K562 (cell line): ENCODE results near the gene CST8. TPM values are rescaled to one million over a fixed set of nuclear protein-coding genes. Genes with fewer than 3 reads are reported as not detected.

Experiments used
- ATAC-seq: fragments of 200-7000 bp; cut with Tn5 transposase; 3 replicates; pipeline ENCODE4 v1.9.1; 2020; ENCODE audit warnings: moderate library complexity
- BruUV-seq: library from RNA; stranded (reverse); fragments of 400-500 nt; replicated peaks from 2 replicates; lab custom pipeline; 2021; lab: Mats Ljungman, UMichigan
- CTCF ChIA-PET: fragments of 300-600 bp; formaldehyde crosslinking; extraction: SDS; loops from one replicate; lab custom pipeline; 2021; ENCODE audit warnings: low intra/inter-chr PET ratio; lab: Yijun Ruan, JAX
- POLR2A ChIA-PET: fragments of 300-600, 350-650 bp; sonication (Branson Sonifier 250); formaldehyde crosslinking; extraction: SDS; loops from one replicate; lab custom pipeline; 2021; ENCODE audit warnings: antibody characterized with exemption, inconsistent platforms; lab: Yijun Ruan, JAX
- DNase-seq, 4 experiments: peaks; one replicate each; pipeline versions ENCODE4 v3.0.0 to v3.0.0-alpha.2; 2011 to 2018; ENCODE audit warnings: low spot score in 3 of 4, mixed read lengths in 3 of 4; ENCODE audit errors: extremely low read depth in 1 of 4
- FAIRE-seq: peaks from 2 replicates; lab custom pipeline; 2011; peaks lifted over from hg19 to GRCh38; lab: Jason Lieb, UNC
- H2AFZ ChIP-seq: 2 replicates; pipeline ENCODE4 v1.6.0; 2011; ENCODE audit warnings: low read depth, low read length, control low read depth, inconsistent platforms
- H3K27ac ChIP-seq: fragments of 200-600 bp; 3 replicates; pipeline ENCODE4 v1.8.0; 2011; ENCODE audit warnings: low read depth, mild to moderate bottlenecking, control low read depth, inconsistent platforms, low read length, moderate library complexity, mixed read lengths; ENCODE audit errors: extremely low read depth
- H3K27me3 ChIP-seq, 2 experiments: fragments of 300-600 bp in 1 of 2; 2 replicates in 1 of 2; 3 replicates in 1 of 2; pipeline versions ENCODE4 v1.6.0 to v1.8.0; 2011; ENCODE audit warnings: inconsistent platforms in 2 of 2, low read length in 2 of 2, mild to moderate bottlenecking in 1 of 2, mixed read lengths in 1 of 2, moderate library complexity in 1 of 2; ENCODE audit not compliant: control insufficient read depth in 2 of 2, insufficient read depth in 2 of 2
- H3K36me3 ChIP-seq: fragments of 300-600 bp; 3 replicates; pipeline ENCODE4 v1.8.0; 2011; ENCODE audit warnings: mild to moderate bottlenecking, low read length, inconsistent platforms; ENCODE audit not compliant: control insufficient read depth, insufficient read depth
- H3K4me1 ChIP-seq, 2 experiments: fragments of 200-600 bp in 1 of 2; replicated peaks in 1 of 2; 2 replicates in 1 of 2; 3 replicates in 1 of 2; pipeline versions ENCODE4 v1.5.1 to v1.8.0; 2011; ENCODE audit warnings: inconsistent platforms in 2 of 2, low read length in 2 of 2, mild to moderate bottlenecking in 1 of 2, mixed read lengths in 1 of 2, moderate library complexity in 1 of 2; ENCODE audit not compliant: control insufficient read depth in 2 of 2, insufficient read depth in 2 of 2
- H3K4me2 ChIP-seq: 2 replicates; pipeline ENCODE4 v1.6.1; 2011; ENCODE audit warnings: low read length, control low read depth, inconsistent platforms, mixed read lengths; ENCODE audit not compliant: insufficient read depth
- H3K4me3 ChIP-seq: fragments of 200-600 bp; sonication (generic), shearing (Covaris generic); 2 replicates; pipeline ENCODE4 v1.5.1; 2016; ENCODE audit warnings: control low read depth, inconsistent platforms
- H3K79me2 ChIP-seq: fragments of 200-600 bp; 3 replicates; pipeline ENCODE4 v1.8.0; 2011; ENCODE audit warnings: low read length, inconsistent platforms; ENCODE audit not compliant: control insufficient read depth, insufficient read depth
- H3K9ac ChIP-seq, 2 experiments: 2 replicates each; pipeline versions ENCODE4 v1.6.0 to v1.6.1; 2011; ENCODE audit warnings: low read depth in 2 of 2, low read length in 2 of 2, control low read depth in 1 of 2, inconsistent platforms in 1 of 2, mild to moderate bottlenecking in 1 of 2, mixed read lengths in 1 of 2; ENCODE audit not compliant: insufficient read depth in 1 of 2
- H3K9me1 ChIP-seq: one replicate; pipeline ENCODE4 v1.6.0; 2011; ENCODE audit warnings: inconsistent platforms, mild to moderate bottlenecking, low read length, moderate library complexity; ENCODE audit not compliant: control insufficient read depth, insufficient read depth
- H3K9me3 ChIP-seq: replicated peaks from 2 replicates; pipeline ENCODE4 v1.5.1; 2011; ENCODE audit warnings: low read depth, low read length, inconsistent platforms; ENCODE audit not compliant: control insufficient read depth, insufficient read depth
- H4K20me1 ChIP-seq: replicated peaks from 2 replicates; pipeline ENCODE4 v1.6.1; 2011; ENCODE audit warnings: low read length, inconsistent platforms, mixed read lengths; ENCODE audit not compliant: control insufficient read depth, insufficient read depth
- E2F3 ChIP-seq: fragments of 250-450 bp; sonication (Bioruptor Pico); IDR thresholded peaks from 2 replicates; pipeline ENCODE4 v1.4.0; 2020; ENCODE audit warnings: mild to moderate bottlenecking
- ELF1 ChIP-seq: fragments of 200-800 bp; sonication (Bioruptor generic); IDR thresholded peaks from 2 replicates; pipeline ENCODE4 v1.6.1; 2016; ENCODE audit warnings: missing genetic modification characterization, missing compliant biosample characterization
- FOS ChIP-seq: IDR thresholded peaks from 3 replicates; pipeline ENCODE4 v1.6.1; 2011; ENCODE audit not compliant: insufficient read length; ENCODE audit errors: extremely low read depth
- JUNB ChIP-seq: fragments of 450-650 bp; formaldehyde crosslinking; conservative IDR thresholded peaks from 2 replicates; pipeline ENCODE4 v1.4.0; 2020; ENCODE audit warnings: mild to moderate bottlenecking
- RFX7 ChIP-seq: fragments of 250-450 bp; sonication (Bioruptor Pico); IDR thresholded peaks from 2 replicates; pipeline ENCODE4 v1.5.1; 2021; ENCODE audit warnings: mild to moderate bottlenecking
- SIRT6 ChIP-seq: IDR thresholded peaks from one replicate; pipeline ENCODE4 v1.6.1; 2012; ENCODE audit warnings: low read depth, mild to moderate bottlenecking, control low read depth, inconsistent platforms, low read length, moderate library complexity
- SP1 ChIP-seq: sonication (generic); formaldehyde crosslinking; IDR thresholded peaks from 2 replicates; pipeline ENCODE4 v1.8.1; 2022; ENCODE audit warnings: mild to moderate bottlenecking, missing genetic modification reagents
- ZNF24 ChIP-seq: fragments of 450-650 bp; IDR thresholded peaks from 2 replicates; pipeline ENCODE4 v1.6.1; 2016
- ZNF76 ChIP-seq: fragments of 250-450 bp; sonication (Bioruptor Pico); IDR thresholded peaks from 2 replicates; pipeline ENCODE4 v1.4.0; 2020; ENCODE audit warnings: mild to moderate bottlenecking, moderate library complexity, borderline replicate concordance
- ZNF780A ChIP-seq: fragments of 250-450 bp; sonication (Bioruptor Pico); IDR thresholded peaks from 2 replicates; pipeline ENCODE4 v1.5.0; 2021; ENCODE audit warnings: mild to moderate bottlenecking
- WGBS: fragments of 100-300 bp; shearing (Covaris generic); methylation state at CpG from one replicate; pipeline ENCODE4 v1.1.6; 2016; ENCODE audit warnings: low coverage, mixed read lengths; ENCODE audit not compliant: insufficient coverage; ENCODE audit errors: missing lambda C conversion rate; 5-methylcytosine and 5-hydroxymethylcytosine counted together
- in situ Hi-C: fragments of 300-500 bp; cut with MboI; formaldehyde crosslinking; loops from 4 replicates; pipeline ENCODE4 v1.15.0; 2018; ENCODE audit warnings: inconsistent platforms, mixed read lengths
- intact Hi-C: fragments of 100-400 bp; cut with micrococcal nuclease; formaldehyde crosslinking; loops from 2 replicates; pipeline ENCODE4 v1.14.2; 2022
- polyA plus RNA-seq, 8 experiments: library from polyadenylated mRNA; depleted of rRNA in 4 of 8; stranded (reverse) in 5 of 8; unstranded in 3 of 8; fragments of >200 nt; fragmentation: Nextera tagmentation in 2 of 8; fragmentation: Illumina TruSeq in 1 of 8; extraction: Ambion mirVana in 2 of 8; extraction: Trizol in 1 of 8; gene quantifications; 2 replicates each; pipeline versions ENCODE4 v1.2.1 to v1.2.3, GENCODE V29; 2011 to 2014; ENCODE audit warnings: inconsistent platforms in 1 of 8, missing spikeins in 1 of 8
- total RNA-seq, 7 experiments: library from RNA; depleted of rRNA in 6 of 7; stranded (reverse); fragments of >200 nt in 6 of 7; fragmentation: Illumina TruSeq in 2 of 7; extraction: Trizol in 2 of 7; gene quantifications; 2 replicates each; pipeline versions ENCODE4 v1.2.1 to v1.2.3, GENCODE V29; 2011 to 2021; ENCODE audit warnings: low replicate concordance in 1 of 7
- TF ChIP-seq, protein P1 (sequence below): IDR thresholded peaks from 2 replicates; pipeline ENCODE4 v1.6.1; 2016; ENCODE audit warnings: missing genetic modification characterization, missing compliant biosample characterization
- TF ChIP-seq, protein P2 (sequence below): fragments of 450-650 bp; IDR thresholded peaks from 2 replicates; pipeline ENCODE4 v1.6.1; 2016; ENCODE audit warnings: mild to moderate bottlenecking
- TF ChIP-seq, protein P3 (sequence below): fragments of 450-650 bp; IDR thresholded peaks from 2 replicates; pipeline ENCODE4 v1.6.1; 2016; ENCODE audit warnings: low read depth

CST8 gene
- total and polyA plus RNA-seq, 9 of the 15 experiments (the other 6 are each of a cell fraction or from before 2014, with no cell fraction given): not detected

DNA sequence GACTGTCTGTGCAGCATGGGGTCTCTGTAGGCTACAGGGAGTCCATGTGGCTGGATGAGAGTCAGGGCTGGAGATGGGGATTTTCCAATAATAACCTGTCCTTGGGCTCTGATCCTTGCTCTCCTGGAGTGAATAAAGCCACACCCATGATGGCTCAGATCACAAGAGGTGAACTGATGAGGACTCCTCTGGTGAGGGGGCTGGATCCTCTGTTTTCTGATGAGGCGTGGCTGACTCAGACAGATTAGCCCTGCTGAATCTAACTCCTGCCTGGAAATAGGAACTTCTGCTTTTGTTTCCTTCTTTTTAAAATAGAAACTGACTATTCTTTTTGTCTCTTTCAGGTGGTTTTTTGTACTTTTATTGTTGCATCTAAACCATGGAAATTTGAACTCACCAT lies 50.4 kb downstream of the CST8 start:
- intact Hi-C loops (no loop called here), in situ Hi-C loops (no loop called here)
- 0% methylated on average over 1 of the region's 1 CpG for WGBS
- ATAC-seq (no peak), FAIRE-seq (no peak), DNase-seq (no peak)
- H3K4me3 ChIP-seq: no peak overlapping the region
- ChIA-PET CTCF (no interaction called here), POLR2A (no interaction called here)
- H3K36me3 ChIP-seq: no peaks in the 10 kb centered on the region
- no peaks in the 10 kb centered on the region for H3K9me1 ChIP-seq
- no peaks in the 10 kb centered on the region for H3K9me3 ChIP-seq
- no peak overlapping the region for H3K27ac ChIP-seq
- no peak overlapping the region for H2AFZ ChIP-seq
- no peaks in the 10 kb centered on the region for H3K79me2 ChIP-seq
- H4K20me1 ChIP-seq: no peaks in the 10 kb centered on the region
- H3K4me2 ChIP-seq: no peak overlapping the region
- no peaks in the 10 kb centered on the region for H3K27me3 ChIP-seq
- BruUV-seq: no TSS peak
- no peaks in the 10 kb centered on the region for H3K4me1 ChIP-seq
- no peak overlapping the region for H3K9ac ChIP-seq
- TF ChIP-seq, protein P1, sequence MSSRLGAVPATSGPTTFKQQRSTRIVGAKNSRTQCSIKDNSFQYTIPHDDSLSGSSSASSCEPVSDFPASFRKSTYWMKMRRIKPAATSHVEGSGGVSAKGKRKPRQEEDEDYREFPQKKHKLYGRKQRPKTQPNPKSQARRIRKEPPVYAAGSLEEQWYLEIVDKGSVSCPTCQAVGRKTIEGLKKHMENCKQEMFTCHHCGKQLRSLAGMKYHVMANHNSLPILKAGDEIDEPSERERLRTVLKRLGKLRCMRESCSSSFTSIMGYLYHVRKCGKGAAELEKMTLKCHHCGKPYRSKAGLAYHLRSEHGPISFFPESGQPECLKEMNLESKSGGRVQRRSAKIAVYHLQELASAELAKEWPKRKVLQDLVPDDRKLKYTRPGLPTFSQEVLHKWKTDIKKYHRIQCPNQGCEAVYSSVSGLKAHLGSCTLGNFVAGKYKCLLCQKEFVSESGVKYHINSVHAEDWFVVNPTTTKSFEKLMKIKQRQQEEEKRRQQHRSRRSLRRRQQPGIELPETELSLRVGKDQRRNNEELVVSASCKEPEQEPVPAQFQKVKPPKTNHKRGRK (tag): no peak
- TF ChIP-seq JUNB (CRISPR knock-in tag) (no peak), FOS (no peak), ZNF780A (no peak), E2F3 (CRISPR knock-in tag) (no peak), RFX7 (no peak), ZNF76 (no peak), SIRT6 (no peak), SP1 (CRISPR knock-in tag) (no peak), ELF1 (tag) (no peak), ZNF24 (no peak)
- TF ChIP-seq, protein P2, sequence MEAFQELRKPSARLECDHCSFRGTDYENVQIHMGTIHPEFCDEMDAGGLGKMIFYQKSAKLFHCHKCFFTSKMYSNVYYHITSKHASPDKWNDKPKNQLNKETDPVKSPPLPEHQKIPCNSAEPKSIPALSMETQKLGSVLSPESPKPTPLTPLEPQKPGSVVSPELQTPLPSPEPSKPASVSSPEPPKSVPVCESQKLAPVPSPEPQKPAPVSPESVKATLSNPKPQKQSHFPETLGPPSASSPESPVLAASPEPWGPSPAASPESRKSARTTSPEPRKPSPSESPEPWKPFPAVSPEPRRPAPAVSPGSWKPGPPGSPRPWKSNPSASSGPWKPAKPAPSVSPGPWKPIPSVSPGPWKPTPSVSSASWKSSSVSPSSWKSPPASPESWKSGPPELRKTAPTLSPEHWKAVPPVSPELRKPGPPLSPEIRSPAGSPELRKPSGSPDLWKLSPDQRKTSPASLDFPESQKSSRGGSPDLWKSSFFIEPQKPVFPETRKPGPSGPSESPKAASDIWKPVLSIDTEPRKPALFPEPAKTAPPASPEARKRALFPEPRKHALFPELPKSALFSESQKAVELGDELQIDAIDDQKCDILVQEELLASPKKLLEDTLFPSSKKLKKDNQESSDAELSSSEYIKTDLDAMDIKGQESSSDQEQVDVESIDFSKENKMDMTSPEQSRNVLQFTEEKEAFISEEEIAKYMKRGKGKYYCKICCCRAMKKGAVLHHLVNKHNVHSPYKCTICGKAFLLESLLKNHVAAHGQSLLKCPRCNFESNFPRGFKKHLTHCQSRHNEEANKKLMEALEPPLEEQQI: no peak
- TF ChIP-seq, protein P3, sequence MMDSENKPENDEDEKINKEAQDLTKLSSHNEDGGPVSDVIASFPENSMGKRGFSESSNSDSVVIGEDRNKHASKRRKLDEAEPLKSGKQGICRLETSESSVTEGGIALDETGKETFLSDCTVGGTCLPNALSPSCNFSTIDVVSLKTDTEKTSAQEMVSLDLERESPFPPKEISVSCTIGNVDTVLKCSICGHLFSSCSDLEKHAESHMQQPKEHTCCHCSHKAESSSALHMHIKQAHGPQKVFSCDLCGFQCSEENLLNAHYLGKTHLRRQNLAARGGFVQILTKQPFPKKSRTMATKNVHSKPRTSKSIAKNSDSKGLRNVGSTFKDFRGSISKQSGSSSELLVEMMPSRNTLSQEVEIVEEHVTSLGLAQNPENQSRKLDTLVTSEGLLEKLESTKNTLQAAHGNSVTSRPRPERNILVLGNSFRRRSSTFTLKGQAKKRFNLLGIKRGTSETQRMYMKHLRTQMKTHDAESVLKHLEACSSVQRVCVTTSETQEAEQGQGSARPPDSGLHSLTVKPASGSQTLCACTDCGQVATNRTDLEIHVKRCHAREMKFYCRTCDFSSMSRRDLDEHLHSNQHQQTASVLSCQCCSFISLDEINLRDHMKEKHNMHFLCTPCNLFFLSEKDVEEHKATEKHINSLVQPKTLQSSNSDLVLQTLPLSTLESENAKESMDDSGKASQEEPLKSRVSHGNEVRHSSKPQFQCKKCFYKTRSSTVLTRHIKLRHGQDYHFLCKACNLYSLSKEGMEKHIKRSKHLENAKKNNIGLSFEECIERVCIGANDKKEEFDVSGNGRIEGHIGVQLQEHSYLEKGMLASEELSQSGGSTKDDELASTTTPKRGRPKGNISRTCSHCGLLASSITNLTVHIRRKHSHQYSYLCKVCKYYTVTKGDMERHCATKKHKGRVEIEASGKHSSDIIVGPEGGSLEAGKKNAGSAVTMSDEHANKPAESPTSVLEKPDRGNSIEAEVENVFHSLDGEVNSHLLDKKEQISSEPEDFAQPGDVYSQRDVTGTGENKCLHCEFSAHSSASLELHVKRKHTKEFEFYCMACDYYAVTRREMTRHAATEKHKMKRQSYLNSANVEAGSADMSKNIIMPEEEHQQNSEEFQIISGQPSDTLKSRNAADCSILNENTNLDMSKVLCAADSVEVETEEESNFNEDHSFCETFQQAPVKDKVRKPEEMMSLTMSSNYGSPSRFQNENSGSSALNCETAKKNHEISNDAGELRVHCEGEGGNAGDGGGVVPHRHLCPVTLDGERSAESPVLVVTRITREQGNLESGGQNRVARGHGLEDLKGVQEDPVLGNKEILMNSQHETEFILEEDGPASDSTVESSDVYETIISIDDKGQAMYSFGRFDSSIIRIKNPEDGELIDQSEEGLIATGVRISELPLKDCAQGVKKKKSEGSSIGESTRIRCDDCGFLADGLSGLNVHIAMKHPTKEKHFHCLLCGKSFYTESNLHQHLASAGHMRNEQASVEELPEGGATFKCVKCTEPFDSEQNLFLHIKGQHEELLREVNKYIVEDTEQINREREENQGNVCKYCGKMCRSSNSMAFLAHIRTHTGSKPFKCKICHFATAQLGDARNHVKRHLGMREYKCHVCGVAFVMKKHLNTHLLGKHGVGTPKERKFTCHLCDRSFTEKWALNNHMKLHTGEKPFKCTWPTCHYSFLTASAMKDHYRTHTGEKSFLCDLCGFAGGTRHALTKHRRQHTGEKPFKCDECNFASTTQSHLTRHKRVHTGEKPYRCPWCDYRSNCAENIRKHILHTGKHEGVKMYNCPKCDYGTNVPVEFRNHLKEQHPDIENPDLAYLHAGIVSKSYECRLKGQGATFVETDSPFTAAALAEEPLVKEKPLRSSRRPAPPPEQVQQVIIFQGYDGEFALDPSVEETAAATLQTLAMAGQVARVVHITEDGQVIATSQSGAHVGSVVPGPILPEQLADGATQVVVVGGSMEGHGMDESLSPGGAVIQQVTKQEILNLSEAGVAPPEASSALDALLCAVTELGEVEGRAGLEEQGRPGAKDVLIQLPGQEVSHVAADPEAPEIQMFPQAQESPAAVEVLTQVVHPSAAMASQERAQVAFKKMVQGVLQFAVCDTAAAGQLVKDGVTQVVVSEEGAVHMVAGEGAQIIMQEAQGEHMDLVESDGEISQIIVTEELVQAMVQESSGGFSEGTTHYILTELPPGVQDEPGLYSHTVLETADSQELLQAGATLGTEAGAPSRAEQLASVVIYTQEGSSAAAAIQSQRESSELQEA: no peak
